ENCODE data around the gene CRACR2B. TPM values are rescaled to one million over a fixed set of nuclear protein-coding genes. Genes with fewer than 3 reads are reported as not detected.
A peak's percentile ranks its signal among the peaks of the same experiment; 100 is the strongest.

CRACR2B gene
- total and polyA plus RNA-seq, 10 donors: 6.1 to 34.1 (median 14.5) TPM

GRCh38 chr11:803467-803742 lies 24.3 kb upstream of the CRACR2B start:
- H3K27ac ChIP-seq: no peak overlapping the region
- intact Hi-C loops (cut with DNase I; ENCODE audit: low total_unique reads): no loop called here
- peaks cover 17 to 66% (median 46%) of the 10 kb centered on the region in 6 donors for H3K4me1 ChIP-seq
- H3K27me3 ChIP-seq (replicated peaks in 1 of 7): no peaks in the 10 kb centered on the region
- H3K4me3 ChIP-seq: no peak overlapping the region
- no peaks in the 10 kb centered on the region for H3K9me3 ChIP-seq
- WGBS, 5 donors: 91 to 97% (median 92%) methylated on average over 6 to 8 of the region's 8 CpGs; no CpG with 5 or more reads in 1 of the 5 donors
- DNase-seq: no peak
- TF ChIP-seq POLR2A (IDR thresholded peaks at IDR 0.05) (no peak), CTCF (IDR thresholded peaks at IDR 0.05 in 8 of 11, conservative IDR thresholded peaks at IDR 0.05 in 3 of 11) (no peak), POLR2AphosphoS5 (IDR thresholded peaks at IDR 0.05) (no peak)
- peaks cover 0 to 42% (median 14%) of the 10 kb centered on the region in 6 donors for H3K36me3 ChIP-seq

GRCh38 chr11:803770-804598 lies 23.7 kb upstream of the CRACR2B start:
- peak in 1 of 3 donors; percentile 43 for TF ChIP-seq POLR2AphosphoS5 (IDR thresholded peaks at IDR 0.05)
- no peak for TF ChIP-seq POLR2A (IDR thresholded peaks at IDR 0.05)
- TF ChIP-seq CTCF (IDR thresholded peaks at IDR 0.05 in 8 of 11, conservative IDR thresholded peaks at IDR 0.05 in 3 of 11): no peak
- H3K36me3 ChIP-seq: peaks cover 0 to 42% (median 14%) of the 10 kb centered on the region in 6 donors
- H3K27me3 ChIP-seq (replicated peaks in 1 of 7): no peaks in the 10 kb centered on the region
- DNase-seq: peak; percentile 87
- intact Hi-C loops (cut with DNase I; ENCODE audit: low total_unique reads): no loop called here
- WGBS, 5 donors: 54 to 72% (median 58%) methylated on average over 13 to 26 of the region's 26 CpGs
- peak overlapping the region in 7 of 8 donors; percentile 89 to 97 (median 93) for H3K27ac ChIP-seq
- peaks cover 20 to 68% (median 48%) of the 10 kb centered on the region in 6 donors for H3K4me1 ChIP-seq
- peak overlapping the region in 7 of 8 donors; percentile 62 to 88 (median 71) for H3K4me3 ChIP-seq
- no peaks in the 10 kb centered on the region for H3K9me3 ChIP-seq

GRCh38 chr11:804599-804964 lies 23.1 kb upstream of the CRACR2B start:
- Histone ChIP-seq H3K27me3 (replicated peaks in 1 of 7) (no peaks in the 10 kb centered on the region), H3K27ac (peak overlapping the region; percentile 89 to 97 (median 93)), H3K9me3 (no peaks in the 10 kb centered on the region), H3K4me3 (peak overlapping the region; percentile 58 to 88 (median 67)), H3K36me3 (peaks cover 0 to 36% (median 13%) of the 10 kb centered on the region in 6 donors), H3K4me1 (peaks cover 20 to 69% (median 48%) of the 10 kb centered on the region in 6 donors)
- DNase-seq: no peak
- TF ChIP-seq POLR2A (IDR thresholded peaks at IDR 0.05): no peak
- no peak for TF ChIP-seq CTCF (IDR thresholded peaks at IDR 0.05 in 8 of 11, conservative IDR thresholded peaks at IDR 0.05 in 3 of 11)
- TF ChIP-seq POLR2AphosphoS5 (IDR thresholded peaks at IDR 0.05): no peak
- intact Hi-C loops (cut with DNase I; ENCODE audit: low total_unique reads): no loop called here
- 2 to 17% (median 5%) methylated on average over 2 to 18 of the region's 18 CpGs for WGBS, 5 donors

All from spleen (tissue), 11 donors.